Left colon (tissue), 2 donors: ENCODE data around the gene PPAT. TPM values are rescaled to one million over a fixed set of nuclear protein-coding genes. Genes with fewer than 3 reads are reported as not detected.

Experiments used
- total RNA-seq, 2 donors: library from RNA; stranded (reverse); fragmentation: NEBNext Ultra II Directional; extraction: Animal tissue kit (Norgen Biotek cat#: 25700); gene quantifications; one replicate each; pipeline ENCODE4 v1.2.1, GENCODE V29; 2021
- donor health status: DM: no; HTN: no; CAD: no.
- donor health status: DM: yes; HTN: yes; CAD: no.

PPAT gene
- total RNA-seq, 2 donors from 2014 or later: 5.9 to 6.6 TPM

Other genes with a start within 250 kb of the PPAT start
- gene AASDH, start 48.1 kb downstream of the PPAT start, total RNA-seq: 1 to 10 TPM; 6.5 to 9.8 TPM
- 10 to 100 TPM; 32.9 to 55.2 TPM for gene PAICS, start 645 bp upstream of the PPAT start, total RNA-seq
- 10 to 100 TPM; 61.6 to 62.7 TPM for gene SRP72, start 32.0 kb upstream of the PPAT start, total RNA-seq
- gene ARL9, start 70.2 kb upstream of the PPAT start, total RNA-seq: under 1 TPM in 1 of 2 donors, not detected in 1; 0.15 TPM
- 1 to 10 TPM in 1 of 2 donors, under 1 TPM in 1; 0.76 to 2.7 TPM for gene HOPX, start 245.7 kb upstream of the PPAT start, total RNA-seq